HG03159 (cell line): Measurements from ENCODE around the gene PRPF40B.

Experiments
- ATAC-seq: cut with Tn5 transposase; IDR thresholded peaks from one replicate; pipeline ENCODE4 v1.9.1; 2021; ENCODE audit warnings: mild to moderate bottlenecking, moderate library complexity; ENCODE audit not compliant: unreplicated experiment

Gene PRPF40B

DNA sequence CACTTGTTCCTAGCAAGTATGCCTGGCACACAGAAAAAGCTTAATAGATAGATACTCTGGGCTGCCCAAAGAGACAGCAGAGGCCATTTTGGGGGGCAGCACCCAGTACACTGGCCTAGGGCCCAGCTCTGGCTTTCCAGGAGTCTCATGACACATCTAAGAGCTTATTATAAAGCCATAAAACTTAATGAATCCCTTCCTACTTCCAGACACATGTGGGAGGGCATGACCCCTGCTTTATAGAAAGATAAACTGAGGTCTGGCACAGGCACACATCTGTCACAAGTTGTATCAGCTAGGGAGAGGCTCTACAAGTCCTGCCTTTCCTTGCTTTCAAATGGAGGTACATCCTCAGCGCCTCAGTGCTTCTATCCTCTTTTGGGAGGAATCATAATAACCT is 56.7 kb downstream of the PRPF40B start:
- ATAC-seq = no peak

DNA sequence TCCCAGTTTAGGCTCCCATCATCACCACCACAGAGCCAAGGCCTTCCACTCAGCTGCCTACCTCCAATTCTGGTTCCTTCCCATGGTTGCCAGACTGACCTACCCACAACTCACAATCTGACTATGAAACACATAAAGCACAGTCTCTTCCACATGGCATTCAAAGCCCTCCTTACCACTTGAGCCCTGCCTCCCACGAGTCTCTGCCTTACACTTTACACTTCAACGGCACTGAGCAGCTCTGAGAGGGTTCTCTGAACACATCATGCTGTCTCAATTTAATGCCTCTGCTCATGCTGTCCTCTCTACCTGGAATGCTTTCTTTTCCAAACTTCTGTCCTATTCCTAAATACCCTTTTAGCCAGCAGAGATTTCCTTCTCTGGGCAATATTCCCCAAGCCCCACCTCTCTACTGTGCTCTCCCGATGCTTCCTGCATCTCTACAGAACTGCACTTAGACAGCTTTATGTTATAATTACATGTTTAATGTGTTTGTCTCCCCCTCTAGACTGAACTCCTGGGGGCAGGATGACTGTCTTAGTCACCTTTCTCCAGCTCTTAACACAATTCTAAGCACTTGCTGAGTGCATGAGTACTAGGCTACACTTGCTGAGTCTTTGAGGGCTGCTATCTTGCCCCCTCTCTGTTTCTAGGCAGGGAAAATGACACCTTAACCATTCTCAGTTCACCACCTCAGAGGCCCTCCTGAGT is 60.4 kb downstream of the PRPF40B start:
- ATAC-seq = no peak

DNA sequence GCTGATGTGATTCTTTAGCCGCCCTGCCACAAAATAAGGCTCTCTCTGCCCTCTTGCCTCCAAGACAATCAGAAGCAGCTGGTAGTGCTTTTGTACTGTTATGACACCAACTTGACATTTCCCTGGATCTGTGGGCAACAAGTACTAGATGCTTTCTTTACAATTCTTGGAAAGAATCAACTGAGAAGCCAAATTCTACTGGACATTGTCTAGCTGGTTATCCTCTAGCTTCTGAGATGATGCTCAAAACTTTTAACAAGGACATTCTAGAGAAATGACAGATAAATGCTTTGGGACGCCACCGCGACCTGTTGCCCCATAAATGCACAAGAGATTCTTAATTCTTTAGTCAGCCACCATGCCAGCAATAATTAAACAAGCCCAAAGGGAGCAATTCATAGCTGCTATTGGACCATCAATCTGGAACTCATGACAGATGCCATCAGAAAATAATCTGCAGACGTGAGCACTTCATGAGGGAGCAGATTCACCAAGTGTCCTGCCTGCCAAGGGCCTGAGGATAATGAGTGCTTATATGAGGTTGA is 61.0 kb downstream of the PRPF40B start:
- ATAC-seq = no peak

DNA sequence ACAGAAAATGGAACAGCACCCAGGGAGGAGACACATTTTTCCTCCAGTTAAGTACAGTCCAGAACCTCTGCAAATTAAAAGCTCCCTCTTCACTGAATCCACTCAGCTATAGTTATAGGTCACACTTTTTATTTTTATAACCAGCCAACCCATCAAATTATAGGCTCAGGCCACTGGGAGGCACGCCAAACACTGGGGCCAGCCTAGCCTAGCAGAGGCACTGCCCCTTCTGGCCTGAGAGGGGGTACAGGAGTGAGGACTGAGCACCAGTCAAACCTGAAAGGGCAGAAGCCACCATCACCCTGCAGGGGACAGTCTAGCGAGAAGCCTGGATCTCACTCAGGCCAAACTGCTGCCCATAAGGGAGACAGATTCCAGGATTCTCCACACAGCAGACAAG is 64.6 kb downstream of the PRPF40B start:
- ATAC-seq = no peak

DNA sequence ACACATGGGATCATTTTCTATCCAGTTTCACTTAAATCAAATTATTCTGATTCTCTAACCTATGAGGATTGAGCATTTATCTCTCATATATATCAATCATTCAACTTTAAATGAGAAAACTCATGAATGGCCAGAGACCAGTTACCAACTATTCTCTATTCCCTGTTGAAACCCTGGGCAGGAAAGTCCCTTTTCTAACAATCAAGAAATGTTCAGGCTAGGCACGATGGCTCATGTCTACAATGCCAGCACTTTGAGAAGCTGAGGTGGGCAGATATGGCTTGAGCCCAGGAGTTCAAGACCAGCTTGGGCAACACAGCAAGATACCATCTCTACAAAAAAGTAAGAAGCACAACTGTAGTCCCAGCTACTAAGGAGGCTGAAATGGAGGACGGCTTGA is 65.9 kb downstream of the PRPF40B start:
- no peak for ATAC-seq

DNA sequence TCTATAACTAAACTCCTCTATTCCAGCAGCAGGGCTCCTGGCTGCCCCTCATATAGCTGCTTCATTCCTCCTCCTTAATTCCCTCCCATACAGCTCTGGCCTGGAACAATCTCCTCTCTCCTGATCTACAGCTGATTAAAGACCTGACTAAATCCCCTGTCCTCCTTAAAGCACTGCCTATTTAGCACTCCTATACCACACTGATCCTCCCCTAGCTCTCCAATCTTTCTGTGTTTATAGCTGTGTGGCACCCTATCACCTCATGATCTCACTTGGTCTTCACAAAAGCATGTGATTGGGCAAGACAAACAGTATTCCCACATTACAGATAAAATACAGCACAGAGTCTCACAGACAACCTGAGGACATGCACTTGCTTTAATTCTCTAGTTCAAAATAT is 66.4 kb downstream of the PRPF40B start:
- no peak for ATAC-seq

DNA sequence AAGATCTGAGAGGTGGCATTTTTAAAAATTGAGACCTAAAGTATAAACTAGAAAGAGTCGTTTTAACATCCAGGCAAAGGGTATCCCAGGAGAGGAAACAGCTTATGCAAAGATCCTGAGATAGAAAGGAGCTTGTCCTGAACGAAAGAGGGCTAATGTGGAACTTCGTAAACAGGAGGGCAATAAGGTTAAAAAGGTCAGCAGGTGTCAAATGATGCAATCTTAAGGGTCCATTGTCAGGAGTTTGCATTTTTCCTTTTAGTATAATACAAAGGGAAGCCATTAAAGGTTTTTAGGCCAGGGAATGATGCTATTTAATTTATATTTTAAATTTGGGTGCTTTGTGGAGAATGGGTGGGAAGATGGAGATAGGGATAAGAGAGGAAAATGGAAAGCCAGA is 69.5 kb downstream of the PRPF40B start:
- no peak for ATAC-seq

DNA sequence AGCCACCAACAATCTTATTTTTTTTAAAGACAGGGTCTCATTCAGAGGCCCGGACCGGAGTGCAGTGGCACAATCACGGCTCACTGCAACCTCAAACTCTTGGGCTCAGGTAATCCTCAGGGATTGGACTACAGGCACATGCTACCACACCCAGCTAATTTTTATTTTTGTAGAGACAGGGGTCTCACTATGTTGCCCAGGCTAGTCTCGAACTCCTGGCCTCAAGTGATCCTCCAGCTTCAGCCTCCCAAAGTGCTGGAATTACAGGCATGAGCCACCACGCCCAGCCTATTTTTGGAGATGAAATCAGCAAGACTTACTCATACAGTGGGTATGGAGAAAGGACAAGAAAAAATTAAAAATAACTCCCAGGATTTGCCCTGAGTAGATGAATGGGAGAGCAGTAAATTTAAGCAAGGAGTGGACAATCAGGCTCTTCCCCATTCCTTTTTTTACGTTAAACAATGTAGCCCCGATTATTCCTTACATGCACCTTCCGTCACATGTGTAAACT is 70.6 kb downstream of the PRPF40B start:
- ATAC-seq = no peak
